ENCODE data around the gene MRPL1. TPM values are rescaled to one million over a fixed set of nuclear protein-coding genes. Genes with fewer than 3 reads are reported as not detected.

Gene MRPL1
- total and polyA plus RNA-seq, 2 donors (not counting 3 experiments of a cell fraction or from before 2014, with no cell fraction given), result 11.5 to 42.9 TPM

GRCh38 chr4:77989968-77990367, 127.3 kb downstream of the MRPL1 start:
- no peaks in the 10 kb centered on the region for H3K79me2 ChIP-seq (ENCODE audit: control insufficient read depth, insufficient read depth, low read length)
- H3K27me3 ChIP-seq (ENCODE audit: control insufficient read depth in 2 of 2, insufficient read depth in 2 of 2, low read length in 2 of 2), result peaks cover 0 to 6% of the 10 kb centered on the region in 2 experiments
- H3K9ac ChIP-seq (replicated peaks; ENCODE audit: extremely low read depth, insufficient read depth, low read length), result no peak overlapping the region
- no peak overlapping the region for H2AFZ ChIP-seq (ENCODE audit: low read depth, low read length)
- DNase-seq (ENCODE audit: low read depth, low spot score), result no peak
- no peaks in the 10 kb centered on the region for H3K36me3 ChIP-seq (ENCODE audit: control insufficient read depth in 2 of 2, extremely low read depth in 1 of 2, insufficient read depth in 2 of 2, low read length in 2 of 2)
- H3K4me2 ChIP-seq (ENCODE audit: insufficient read depth, low read length), result no peak overlapping the region
- TF ChIP-seq EZH2 (IDR thresholded peaks at IDR 0.05; ENCODE audit: borderline replicate concordance, low read depth, low read length, severe bottlenecking) (no peak), FOS (IDR thresholded peaks at IDR 0.05; ENCODE audit: borderline replicate concordance, insufficient read depth, low read length) (no peak), POLR2A (IDR thresholded peaks at IDR 0.05; ENCODE audit: low read depth, low read length) (no peak), MAX (IDR thresholded peaks at IDR 0.05; ENCODE audit: insufficient read depth, insufficient read length) (no peak), MYC (IDR thresholded peaks at IDR 0.05; ENCODE audit: low read depth, low read length) (no peak), GATA2 (IDR thresholded peaks at IDR 0.05; ENCODE audit: insufficient read depth, insufficient read length, low read depth, low read length) (no peak), POLR2AphosphoS5 (IDR thresholded peaks at IDR 0.05; ENCODE audit: insufficient read depth, low read depth, low read length) (no peak), JUN (IDR thresholded peaks at IDR 0.05; ENCODE audit: borderline replicate concordance, insufficient read depth, insufficient read length, low read depth) (no peak)
- TF ChIP-seq, protein P1, sequence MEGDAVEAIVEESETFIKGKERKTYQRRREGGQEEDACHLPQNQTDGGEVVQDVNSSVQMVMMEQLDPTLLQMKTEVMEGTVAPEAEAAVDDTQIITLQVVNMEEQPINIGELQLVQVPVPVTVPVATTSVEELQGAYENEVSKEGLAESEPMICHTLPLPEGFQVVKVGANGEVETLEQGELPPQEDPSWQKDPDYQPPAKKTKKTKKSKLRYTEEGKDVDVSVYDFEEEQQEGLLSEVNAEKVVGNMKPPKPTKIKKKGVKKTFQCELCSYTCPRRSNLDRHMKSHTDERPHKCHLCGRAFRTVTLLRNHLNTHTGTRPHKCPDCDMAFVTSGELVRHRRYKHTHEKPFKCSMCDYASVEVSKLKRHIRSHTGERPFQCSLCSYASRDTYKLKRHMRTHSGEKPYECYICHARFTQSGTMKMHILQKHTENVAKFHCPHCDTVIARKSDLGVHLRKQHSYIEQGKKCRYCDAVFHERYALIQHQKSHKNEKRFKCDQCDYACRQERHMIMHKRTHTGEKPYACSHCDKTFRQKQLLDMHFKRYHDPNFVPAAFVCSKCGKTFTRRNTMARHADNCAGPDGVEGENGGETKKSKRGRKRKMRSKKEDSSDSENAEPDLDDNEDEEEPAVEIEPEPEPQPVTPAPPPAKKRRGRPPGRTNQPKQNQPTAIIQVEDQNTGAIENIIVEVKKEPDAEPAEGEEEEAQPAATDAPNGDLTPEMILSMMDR (IDR thresholded peaks at IDR 0.05; ENCODE audit: extremely low read depth in 1 of 2, insufficient read depth in 1 of 2, low read depth in 1 of 2, low read length in 2 of 2), result no peak
- dilution Hi-C loops (cut with MboI; ENCODE audit: extremely low pct_ligation_motif_present, low sequenced_read_pairs), result no loop called here
- intact Hi-C loops (cut with micrococcal nuclease), result no loop called here
- no peaks in the 10 kb centered on the region for H3K9me1 ChIP-seq (replicated peaks; ENCODE audit: control insufficient read depth, extremely low read depth, insufficient read depth, low read length)
- H3K27ac ChIP-seq (ENCODE audit: insufficient read depth, low read depth, low read length), result no peak overlapping the region
- no peaks in the 10 kb centered on the region for H4K20me1 ChIP-seq (replicated peaks; ENCODE audit: control insufficient read depth, extremely low read depth, insufficient read depth, low read length)
- no peak overlapping the region for H3K4me3 ChIP-seq (replicated peaks in 1 of 3; ENCODE audit: insufficient read depth in 1 of 3, low read depth in 1 of 3, low read length in 3 of 3)
- ChIA-PET POLR2A (no interaction called here), CTCF (interaction anchor here (1.2 kb wide), 1 partner anchor 69 kb away, joined by 3 read pairs; no protein-coding TSS in a partner anchor)
- H3K4me1 ChIP-seq (ENCODE audit: control insufficient read depth, extremely low read depth, insufficient read depth, low read length), result peaks cover 9% of the 10 kb centered on the region
- no peak for FAIRE-seq
- no TSS peak for BruUV-seq (replicated peaks)
- no peaks in the 10 kb centered on the region for H3K9me3 ChIP-seq (replicated peaks; ENCODE audit: control insufficient read depth, insufficient read depth, low read length)

Data from endothelial cell of umbilical vein (primary cell).